CD4-positive, alpha-beta T cell (primary cell): ENCODE measurements around the gene QPCTL. TPM values are rescaled to one million over a fixed set of nuclear protein-coding genes. Genes with fewer than 3 reads are reported as not detected.
A peak's percentile ranks its signal among the peaks of the same experiment; 100 is the strongest.

Experiments used
- ATAC-seq: fragments of 200-7000 bp; cut with Tn5 transposase; one replicate; pipeline ENCODE4 v1.10.0; 2022; ENCODE audit warnings: mild to moderate bottlenecking; ENCODE audit not compliant: poor library complexity
- CTCF ChIA-PET: fragments of 350-600 bp; sonication (Branson Sonifier 250); formaldehyde crosslinking; loops from one replicate; lab custom pipeline; 2021; ENCODE audit warnings: antibody characterized with exemption, inconsistent platforms; lab: Charles Lee
- POLR2A ChIA-PET: fragments of 350-600 bp; sonication (Branson Sonifier 250); formaldehyde crosslinking; loops from one replicate; lab custom pipeline; 2021; ENCODE audit warnings: antibody characterized with exemption, inconsistent platforms; lab: Charles Lee
- DNase-seq, 14 experiments: peaks; one replicate each; pipeline ENCODE4 v3.0.0-alpha.2; 2013 to 2020; ENCODE audit warnings: mixed read lengths in 2 of 14
- H3K27ac ChIP-seq, 2 donors: one replicate each; pipeline versions ENCODE4 v1.5.1 to v1.7.0; 2013; ENCODE audit warnings: low read length in 2 of 2, low read depth in 1 of 2, mild to moderate bottlenecking in 1 of 2
- H3K27me3 ChIP-seq, 2 experiments: 1 replicate in 1 of 2; 2 replicates in 1 of 2; pipeline versions ENCODE4 v1.6.1 to v1.7.0; 2013; ENCODE audit warnings: low read length in 2 of 2, control low read depth in 1 of 2, mild to moderate bottlenecking in 1 of 2, moderate library complexity in 1 of 2; ENCODE audit not compliant: insufficient read depth in 2 of 2, control insufficient read depth in 1 of 2
- H3K36me3 ChIP-seq: one replicate; pipeline ENCODE4 v1.6.1; 2013; ENCODE audit warnings: low read length, control low read depth; ENCODE audit not compliant: insufficient read depth
- H3K4me1 ChIP-seq: one replicate; pipeline ENCODE4 v1.6.1; 2013; ENCODE audit warnings: low read length, control low read depth; ENCODE audit not compliant: insufficient read depth
- H3K4me3 ChIP-seq: one replicate; pipeline ENCODE4 v1.5.1; 2013; ENCODE audit warnings: mild to moderate bottlenecking, low read length, moderate library complexity
- H3K9me3 ChIP-seq, 2 experiments: 1 replicate in 1 of 2; 2 replicates in 1 of 2; pipeline versions ENCODE4 v1.6.1 to v1.7.0; 2013; ENCODE audit warnings: low read length in 2 of 2, mild to moderate bottlenecking in 2 of 2, control low read depth in 1 of 2, moderate library complexity in 1 of 2; ENCODE audit not compliant: control insufficient read depth in 1 of 2, insufficient read depth in 1 of 2
- H3K27ac Mint-ChIP-seq: one replicate; pipeline ENCODE4 v1.8.0; 2020; ENCODE audit warnings: mixed read lengths
- H3K27me3 Mint-ChIP-seq: one replicate; pipeline ENCODE4 v1.8.0; 2021; ENCODE audit warnings: mixed read lengths
- H3K36me3 Mint-ChIP-seq: one replicate; pipeline ENCODE4 v1.8.0; 2021; ENCODE audit warnings: low read depth, mixed read lengths
- H3K4me1 Mint-ChIP-seq: one replicate; pipeline ENCODE4 v1.8.0; 2021; ENCODE audit warnings: low read depth, mixed read lengths
- H3K4me3 Mint-ChIP-seq: one replicate; pipeline ENCODE4 v1.8.0; 2020; ENCODE audit warnings: mild to moderate bottlenecking, mixed read lengths
- H3K9me3 Mint-ChIP-seq: one replicate; pipeline ENCODE4 v1.8.0; 2020; ENCODE audit warnings: mixed read lengths
- CTCF ChIP-seq: fragments of 200-600 bp; IDR thresholded peaks from one replicate; pipeline ENCODE4 v1.8.0; 2022; ENCODE audit warnings: antibody characterized with exemption, mild to moderate bottlenecking
- intact Hi-C, 2 experiments: fragments of 100-400 bp; cut with DNase I in 1 of 2; cut with micrococcal nuclease in 1 of 2; formaldehyde crosslinking; loops; one replicate each; pipeline versions ENCODE4 v1.15.1 to v1.9.0; 2023 to 2025; cut with DNase I, micrococcal nuclease
- total RNA-seq, 174 experiments: library from RNA in 2 of 174; stranded (reverse) in 2 of 174; gene quantifications; one replicate each; pipeline ENCODE4 v1.2.3 and lab custom pipeline; 2021 to 2026

The QPCTL gene
- total RNA-seq, 2 experiments from 2014 or later = 3.7 to 5.0 TPM

GRCh38 chr19:45667620-45668341 is 24.7 kb upstream of the QPCTL start, which contains the start of gene GIPR:
GIPR (plus strand) TSS chr19:45668221; CDS start chr19:45669521, 1,300 bp downstream.
- intact Hi-C loops = no loop called here

GRCh38 chr19:45668342-45668871 is 24.1 kb upstream of the QPCTL start:
- DNase-seq (peak in 5 of 14 experiments; percentile 16 to 58 (median 46)), ATAC-seq (peak; percentile 24)
- POLR2A ChIA-PET = interaction anchor here (1.2 to 2.7 kb wide), 3 partner anchors 9 to 24 kb away, joined by 3 to 12 read pairs (median 4); partner anchors contain the start of genes QPCTL and SNRPD2
- no peak for TF ChIP-seq CTCF
- H3K36me3 ChIP-seq = no peaks in the 10 kb centered on the region
- intact Hi-C loops = no loop called here
- peaks cover 44% of the 10 kb centered on the region for H3K4me1 Mint-ChIP-seq
- H3K27ac Mint-ChIP-seq = no peak overlapping the region
- H3K27ac ChIP-seq = no peak overlapping the region
- peaks cover 46% of the 10 kb centered on the region for H3K4me1 ChIP-seq
- H3K27me3 ChIP-seq = peaks cover 9 to 18% of the 10 kb centered on the region in 2 experiments
- no peaks in the 10 kb centered on the region for H3K36me3 Mint-ChIP-seq
- peaks cover 47% of the 10 kb centered on the region for H3K27me3 Mint-ChIP-seq
- H3K4me3 ChIP-seq = peak overlapping the region; percentile 57
- peak overlapping the region; percentile 87 for H3K4me3 Mint-ChIP-seq
- H3K9me3 Mint-ChIP-seq = no peaks in the 10 kb centered on the region
- CTCF ChIA-PET = interaction anchor here (1.0 to 2.5 kb wide), 3 partner anchors 9 to 229 kb away, joined by 4 to 16 read pairs (median 9); no protein-coding TSS in a partner anchor
- H3K9me3 ChIP-seq = peaks cover 0 to 18% of the 10 kb centered on the region in 2 experiments

More at GRCh38 chr19:45667620-45668341, 24.7 kb upstream of the QPCTL start, which contains the start of gene GIPR:
- H3K27me3 Mint-ChIP-seq = peaks cover 45% of the 10 kb centered on the region
- DNase-seq (peak in 12 of 14 experiments; percentile 34 to 76 (median 57)), ATAC-seq (peak; percentile 52)
- Histone ChIP-seq H3K9me3 (peaks cover 0 to 18% of the 10 kb centered on the region in 2 experiments), H3K27me3 (peaks cover 9 to 18% of the 10 kb centered on the region in 2 experiments), H3K4me1 (peaks cover 46% of the 10 kb centered on the region), H3K27ac (no peak within 1 kb of the TSS), H3K36me3 (no peaks in the 10 kb centered on the region), H3K4me3 (peak within 1 kb of the TSS; percentile 57)
- peaks cover 44% of the 10 kb centered on the region for H3K4me1 Mint-ChIP-seq
- ChIA-PET CTCF (interaction anchor here (1.0 to 2.5 kb wide), 4 partner anchors 10 to 228 kb away, joined by 3 to 16 read pairs (median 6); no protein-coding TSS in a partner anchor), POLR2A (interaction anchor here (0.6 to 2.7 kb wide), 3 partner anchors 9 to 49 kb away, joined by 3 to 12 read pairs (median 4); no protein-coding TSS in a partner anchor)
- TF ChIP-seq CTCF = no peak
- no peak within 1 kb of the TSS for H3K27ac Mint-ChIP-seq
- no peaks in the 10 kb centered on the region for H3K9me3 Mint-ChIP-seq
- no peaks in the 10 kb centered on the region for H3K36me3 Mint-ChIP-seq
- peak within 1 kb of the TSS; percentile 87 for H3K4me3 Mint-ChIP-seq

GRCh38 chr19:45670670-45671453 is 21.6 kb upstream of the QPCTL start:
- POLR2A ChIA-PET = interaction anchor here (0.6 to 1.7 kb wide), 4 partner anchors 17 to 192 kb away, joined by 3 to 5 read pairs (median 4); partner anchors contain the start of gene QPCTL
- DNase-seq (peak in 10 of 14 experiments; percentile 23 to 75 (median 39)), ATAC-seq (peak; percentile 18)
- no peak overlapping the region for H3K27ac Mint-ChIP-seq
- H3K36me3 Mint-ChIP-seq = no peaks in the 10 kb centered on the region
- no peaks in the 10 kb centered on the region for H3K36me3 ChIP-seq
- peaks cover 9 to 18% of the 10 kb centered on the region in 2 experiments for H3K27me3 ChIP-seq
- peaks cover 39% of the 10 kb centered on the region for H3K4me1 Mint-ChIP-seq
- peak overlapping the region; percentile 56 for H3K4me3 Mint-ChIP-seq
- no peak for TF ChIP-seq CTCF
- peaks cover 40% of the 10 kb centered on the region for H3K4me1 ChIP-seq
- peaks cover 38% of the 10 kb centered on the region for H3K27me3 Mint-ChIP-seq
- no peak overlapping the region for H3K4me3 ChIP-seq
- peaks cover 0 to 18% of the 10 kb centered on the region in 2 experiments for H3K9me3 ChIP-seq
- H3K27ac ChIP-seq = no peak overlapping the region
- H3K9me3 Mint-ChIP-seq = no peaks in the 10 kb centered on the region
- CTCF ChIA-PET = no interaction called here
- intact Hi-C loops = no loop called here
